ENCODE measurements around the gene HSP90AB1. TPM values are rescaled to one million over a fixed set of nuclear protein-coding genes. Genes with fewer than 3 reads are reported as not detected.
"Not testable (repeated sequence)": the region's sequence is repeated elsewhere in the genome, so short reads cannot be mapped to it uniquely, and the experiment has no call there.

HSP90AB1 gene
- total RNA-seq, 3 donors from 2014 or later (not counting 1 experiment from before 2014, with no cell fraction given): 256 to 372 (median 308) TPM

DNA sequence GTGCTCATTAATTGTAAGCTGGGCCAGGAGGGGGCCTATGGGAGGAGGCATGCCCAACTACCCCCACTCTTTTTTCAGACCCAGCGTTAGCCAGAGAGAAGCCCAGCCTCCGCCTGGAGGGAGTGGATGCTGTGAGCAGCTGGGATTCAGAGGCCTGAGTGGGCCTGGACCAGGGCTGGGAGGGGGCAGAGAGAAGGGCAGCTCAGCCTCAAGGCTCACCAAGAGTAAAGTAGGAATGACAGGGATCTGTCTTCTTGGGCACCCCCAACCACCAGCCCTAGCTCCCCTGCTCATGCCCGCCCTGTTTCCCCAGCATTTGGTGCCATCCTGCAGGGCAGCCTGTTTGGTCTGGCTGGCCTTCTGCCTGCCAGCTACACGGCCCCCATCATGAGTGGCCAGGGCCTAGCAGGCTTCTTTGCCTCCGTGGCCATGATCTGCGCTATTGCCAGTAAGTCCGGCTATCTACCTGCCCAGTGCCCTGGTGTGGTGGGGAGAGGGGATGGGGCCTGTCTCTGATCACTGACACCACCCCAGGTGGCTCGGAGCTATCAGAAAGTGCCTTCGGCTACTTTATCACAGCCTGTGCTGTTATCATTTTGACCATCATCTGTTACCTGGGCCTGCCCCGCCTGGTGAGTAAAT lies 16.7 kb upstream of the HSP90AB1 start:
- no peaks in the 10 kb centered on the region for H3K9me3 ChIP-seq (ENCODE audit: control insufficient read depth, insufficient read depth, low read length)
- TF ChIP-seq, protein P1, sequence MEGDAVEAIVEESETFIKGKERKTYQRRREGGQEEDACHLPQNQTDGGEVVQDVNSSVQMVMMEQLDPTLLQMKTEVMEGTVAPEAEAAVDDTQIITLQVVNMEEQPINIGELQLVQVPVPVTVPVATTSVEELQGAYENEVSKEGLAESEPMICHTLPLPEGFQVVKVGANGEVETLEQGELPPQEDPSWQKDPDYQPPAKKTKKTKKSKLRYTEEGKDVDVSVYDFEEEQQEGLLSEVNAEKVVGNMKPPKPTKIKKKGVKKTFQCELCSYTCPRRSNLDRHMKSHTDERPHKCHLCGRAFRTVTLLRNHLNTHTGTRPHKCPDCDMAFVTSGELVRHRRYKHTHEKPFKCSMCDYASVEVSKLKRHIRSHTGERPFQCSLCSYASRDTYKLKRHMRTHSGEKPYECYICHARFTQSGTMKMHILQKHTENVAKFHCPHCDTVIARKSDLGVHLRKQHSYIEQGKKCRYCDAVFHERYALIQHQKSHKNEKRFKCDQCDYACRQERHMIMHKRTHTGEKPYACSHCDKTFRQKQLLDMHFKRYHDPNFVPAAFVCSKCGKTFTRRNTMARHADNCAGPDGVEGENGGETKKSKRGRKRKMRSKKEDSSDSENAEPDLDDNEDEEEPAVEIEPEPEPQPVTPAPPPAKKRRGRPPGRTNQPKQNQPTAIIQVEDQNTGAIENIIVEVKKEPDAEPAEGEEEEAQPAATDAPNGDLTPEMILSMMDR (IDR thresholded peaks at IDR 0.05): no peak
- H3K36me3 Mint-ChIP-seq: no peaks in the 10 kb centered on the region
- H3K27ac Mint-ChIP-seq: no peak overlapping the region
- no peaks in the 10 kb centered on the region for H3K9me3 Mint-ChIP-seq
- DNase-seq: no peak
- no peak overlapping the region for H3K4me3 Mint-ChIP-seq
- no peaks in the 10 kb centered on the region for H3K4me1 Mint-ChIP-seq
- intact Hi-C loops (cut with micrococcal nuclease): no loop called here
- no peaks in the 10 kb centered on the region for H3K27me3 Mint-ChIP-seq (ENCODE audit: low read depth in 2 of 2)
- no peaks in the 10 kb centered on the region for H3K27me3 ChIP-seq (ENCODE audit: control insufficient read depth, insufficient read depth, low read length)
- H3K4me3 ChIP-seq (ENCODE audit: low read length): no peak overlapping the region
- peaks cover 7% of the 10 kb centered on the region for H3K4me1 ChIP-seq (ENCODE audit: control insufficient read depth, insufficient read depth, low read length)
- ATAC-seq: no peak
- no peak overlapping the region for H3K27ac ChIP-seq (ENCODE audit: low read length)
- no peaks in the 10 kb centered on the region for H3K36me3 ChIP-seq (ENCODE audit: control insufficient read depth, insufficient read depth, low read length)
- 96% methylated on average over 9 of the region's 10 CpGs for WGBS (ENCODE audit: insufficient coverage)

DNA sequence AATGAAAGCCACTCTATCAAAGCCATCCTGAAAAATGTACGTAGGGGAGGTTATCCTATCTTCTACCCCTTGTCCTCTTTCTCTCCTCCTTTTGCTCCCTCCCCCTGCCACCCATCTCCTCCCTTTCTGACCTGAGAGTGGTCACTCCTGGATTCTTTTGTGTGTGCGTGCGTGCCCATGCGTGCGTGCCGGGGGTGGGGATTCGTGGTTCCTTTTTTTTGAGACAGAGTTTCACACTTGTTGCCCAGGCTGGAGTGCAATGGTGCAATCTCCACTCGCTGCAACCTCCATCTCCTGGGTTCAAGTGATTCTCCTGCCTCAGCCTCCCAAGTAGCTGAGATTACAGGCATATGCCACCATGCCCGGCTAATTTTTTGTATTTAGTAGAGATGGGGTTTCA lies 15.5 kb upstream of the HSP90AB1 start:
- H3K27ac Mint-ChIP-seq; ATAC-seq; H3K27ac ChIP-seq (ENCODE audit: low read length); H3K4me1 ChIP-seq (ENCODE audit: control insufficient read depth, insufficient read depth, low read length); DNase-seq; H3K27me3 Mint-ChIP-seq (ENCODE audit: low read depth in 2 of 2); H3K9me3 ChIP-seq (ENCODE audit: control insufficient read depth, insufficient read depth, low read length); H3K27me3 ChIP-seq (ENCODE audit: control insufficient read depth, insufficient read depth, low read length); H3K9me3 Mint-ChIP-seq; intact Hi-C loops (cut with micrococcal nuclease); H3K4me3 Mint-ChIP-seq; H3K36me3 Mint-ChIP-seq; H3K36me3 ChIP-seq (ENCODE audit: control insufficient read depth, insufficient read depth, low read length); H3K4me3 ChIP-seq (ENCODE audit: low read length); H3K4me1 Mint-ChIP-seq: not testable (repeated sequence)
- WGBS (ENCODE audit: insufficient coverage): 83% methylated on average over 9 of the region's 9 CpGs

DNA sequence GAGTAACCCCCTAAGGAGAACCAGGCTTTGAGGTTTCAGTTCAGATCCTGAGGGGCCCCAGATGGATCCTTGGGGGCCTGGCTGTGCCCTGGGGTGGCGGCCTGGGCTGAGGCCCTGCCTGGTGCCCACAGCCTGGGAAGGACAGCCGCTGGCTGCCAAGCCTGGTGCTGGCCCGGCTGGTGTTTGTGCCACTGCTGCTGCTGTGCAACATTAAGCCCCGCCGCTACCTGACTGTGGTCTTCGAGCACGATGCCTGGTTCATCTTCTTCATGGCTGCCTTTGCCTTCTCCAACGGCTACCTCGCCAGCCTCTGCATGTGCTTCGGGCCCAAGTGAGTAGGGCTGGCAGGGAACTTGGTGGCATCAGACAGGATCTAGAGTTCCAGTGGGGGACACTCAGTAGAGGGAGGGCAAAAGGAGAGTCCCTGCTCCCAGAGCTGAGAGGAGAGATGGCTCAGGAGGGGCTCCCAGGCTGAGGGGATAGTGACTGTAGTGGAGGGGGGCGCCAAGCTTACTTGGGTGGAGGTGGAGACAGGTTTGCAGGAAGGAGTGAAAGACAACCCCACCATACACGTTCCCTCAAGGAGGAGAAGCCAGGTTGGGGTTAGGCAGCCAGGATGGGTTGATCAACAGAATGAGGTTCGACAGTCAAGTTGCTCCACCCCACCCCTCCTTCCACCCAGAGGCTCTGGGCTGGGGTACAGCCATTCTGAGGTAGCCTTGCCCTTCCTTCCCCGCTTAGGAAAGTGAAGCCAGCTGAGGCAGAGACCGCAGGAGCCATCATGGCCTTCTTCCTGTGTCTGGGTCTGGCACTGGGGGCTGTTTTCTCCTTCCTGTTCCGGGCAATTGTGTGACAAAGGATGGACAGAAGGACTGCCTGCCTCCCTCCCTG lies 14.0 kb upstream of the HSP90AB1 start:
- H3K4me3 Mint-ChIP-seq: peak overlapping the region; percentile 9
- H3K27me3 ChIP-seq (ENCODE audit: control insufficient read depth, insufficient read depth, low read length): no peaks in the 10 kb centered on the region
- H3K27ac ChIP-seq (ENCODE audit: low read length): no peak overlapping the region
- no peak overlapping the region for H3K4me3 ChIP-seq (ENCODE audit: low read length)
- H3K36me3 ChIP-seq (ENCODE audit: control insufficient read depth, insufficient read depth, low read length): no peaks in the 10 kb centered on the region
- no peaks in the 10 kb centered on the region for H3K27me3 Mint-ChIP-seq (ENCODE audit: low read depth in 2 of 2)
- WGBS (ENCODE audit: insufficient coverage): 77% methylated on average over 15 of the region's 16 CpGs
- peaks cover 0 to 8% of the 10 kb centered on the region in 2 donors for H3K4me1 Mint-ChIP-seq
- TF ChIP-seq, protein P1 (IDR thresholded peaks at IDR 0.05): no peak
- H3K9me3 Mint-ChIP-seq: no peaks in the 10 kb centered on the region
- no peaks in the 10 kb centered on the region for H3K9me3 ChIP-seq (ENCODE audit: control insufficient read depth, insufficient read depth, low read length)
- H3K27ac Mint-ChIP-seq: no peak overlapping the region
- ATAC-seq (no peak), DNase-seq (no peak)
- H3K36me3 Mint-ChIP-seq: no peaks in the 10 kb centered on the region
- H3K4me1 ChIP-seq (ENCODE audit: control insufficient read depth, insufficient read depth, low read length): peaks cover 17% of the 10 kb centered on the region
- intact Hi-C loops (cut with micrococcal nuclease): no loop called here

DNA sequence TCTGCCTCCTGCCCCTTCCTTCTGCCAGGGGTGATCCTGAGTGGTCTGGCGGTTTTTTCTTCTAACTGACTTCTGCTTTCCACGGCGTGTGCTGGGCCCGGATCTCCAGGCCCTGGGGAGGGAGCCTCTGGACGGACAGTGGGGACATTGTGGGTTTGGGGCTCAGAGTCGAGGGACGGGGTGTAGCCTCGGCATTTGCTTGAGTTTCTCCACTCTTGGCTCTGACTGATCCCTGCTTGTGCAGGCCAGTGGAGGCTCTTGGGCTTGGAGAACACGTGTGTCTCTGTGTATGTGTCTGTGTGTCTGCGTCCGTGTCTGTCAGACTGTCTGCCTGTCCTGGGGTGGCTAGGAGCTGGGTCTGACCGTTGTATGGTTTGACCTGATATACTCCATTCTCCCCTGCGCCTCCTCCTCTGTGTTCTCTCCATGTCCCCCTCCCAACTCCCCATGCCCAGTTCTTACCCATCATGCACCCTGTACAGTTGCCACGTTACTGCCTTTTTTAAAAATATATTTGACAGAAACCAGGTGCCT lies 13.3 kb upstream of the HSP90AB1 start:
- TF ChIP-seq, protein P1 (IDR thresholded peaks at IDR 0.05): no peak
- H3K4me3 Mint-ChIP-seq: no peak overlapping the region
- ATAC-seq: no peak
- H3K4me1 ChIP-seq (ENCODE audit: control insufficient read depth, insufficient read depth, low read length): peaks cover 20% of the 10 kb centered on the region
- 80% methylated on average over 14 of the region's 14 CpGs for WGBS (ENCODE audit: insufficient coverage)
- no peaks in the 10 kb centered on the region for H3K27me3 ChIP-seq (ENCODE audit: control insufficient read depth, insufficient read depth, low read length)
- DNase-seq: no peak
- H3K4me1 Mint-ChIP-seq: peaks cover 7 to 15% of the 10 kb centered on the region in 2 donors
- no peaks in the 10 kb centered on the region for H3K9me3 ChIP-seq (ENCODE audit: control insufficient read depth, insufficient read depth, low read length)
- no peaks in the 10 kb centered on the region for H3K27me3 Mint-ChIP-seq (ENCODE audit: low read depth in 2 of 2)
- no peak overlapping the region for H3K4me3 ChIP-seq (ENCODE audit: low read length)
- intact Hi-C loops (cut with micrococcal nuclease): no loop called here
- no peaks in the 10 kb centered on the region for H3K36me3 Mint-ChIP-seq
- no peak overlapping the region for H3K27ac ChIP-seq (ENCODE audit: low read length)
- no peaks in the 10 kb centered on the region for H3K36me3 ChIP-seq (ENCODE audit: control insufficient read depth, insufficient read depth, low read length)
- peak overlapping the region in 1 of 2 donors; percentile 33 for H3K27ac Mint-ChIP-seq
- H3K9me3 Mint-ChIP-seq: no peaks in the 10 kb centered on the region

All from natural killer cell (primary cell).